CD4-positive, CD25-positive, alpha-beta regulatory T cell (primary cell): Measurements from ENCODE around the gene DNAJA3. TPM values are rescaled to one million over a fixed set of nuclear protein-coding genes. Genes with fewer than 3 reads are reported as not detected.

Experiments used
- ATAC-seq, 2 donors: fragments of 150-1000 bp; cut with Tn5 transposase; one replicate each; pipeline ENCODE4 v1.10.0; 2021; ENCODE audit warnings: low read depth in 2 of 2, moderate number of reproducible peaks in 2 of 2, moderate library complexity in 1 of 2
- DNase-seq, 3 donors: peaks; one replicate each; pipeline versions ENCODE4 v3.0.0 to v3.0.0-alpha.2; 2012 to 2022; ENCODE audit warnings: mixed read lengths in 1 of 3
- H3K27ac ChIP-seq: one replicate; pipeline ENCODE4 v1.7.0; 2013; ENCODE audit warnings: mild to moderate bottlenecking, low read length; ENCODE audit not compliant: insufficient read depth, poor library complexity, severe bottlenecking
- H3K27me3 ChIP-seq: one replicate; pipeline ENCODE4 v1.7.0; 2013; ENCODE audit warnings: low read length; ENCODE audit not compliant: control insufficient read depth, insufficient read depth
- H3K36me3 ChIP-seq: one replicate; pipeline ENCODE4 v1.7.0; 2013; ENCODE audit warnings: mild to moderate bottlenecking, low read length, moderate library complexity; ENCODE audit not compliant: control insufficient read depth, insufficient read depth
- H3K4me1 ChIP-seq: 2 replicates; pipeline ENCODE4 v1.7.0; 2013; ENCODE audit warnings: mild to moderate bottlenecking, low read length; ENCODE audit not compliant: insufficient read depth, control insufficient read depth, poor library complexity, severe bottlenecking
- H3K4me3 ChIP-seq: one replicate; pipeline ENCODE4 v1.7.0; 2013; ENCODE audit warnings: low read depth, mild to moderate bottlenecking, low read length, moderate library complexity
- H3K9me3 ChIP-seq, 2 experiments: 1 replicate in 1 of 2; 2 replicates in 1 of 2; pipeline ENCODE4 v1.7.0; 2013; ENCODE audit warnings: low read length in 2 of 2, mild to moderate bottlenecking in 1 of 2, moderate library complexity in 1 of 2; ENCODE audit not compliant: control insufficient read depth in 2 of 2
- H3K27ac Mint-ChIP-seq, 3 donors: one replicate each; pipeline ENCODE4 v1.8.0; 2020 to 2022; ENCODE audit warnings: mild to moderate bottlenecking in 3 of 3, mixed read lengths in 3 of 3, moderate library complexity in 2 of 3
- H3K27me3 Mint-ChIP-seq: one replicate; pipeline ENCODE4 v1.8.0; 2022; ENCODE audit warnings: mild to moderate bottlenecking, mixed read lengths
- H3K36me3 Mint-ChIP-seq: one replicate; pipeline ENCODE4 v1.8.0; 2020; ENCODE audit warnings: mixed read lengths
- H3K4me1 Mint-ChIP-seq, 4 donors: one replicate each; pipeline ENCODE4 v1.8.0; 2020 to 2022; ENCODE audit warnings: mixed read lengths in 4 of 4, mild to moderate bottlenecking in 1 of 4
- H3K4me3 Mint-ChIP-seq, 4 donors: one replicate each; pipeline ENCODE4 v1.8.0; 2020 to 2022; ENCODE audit warnings: mild to moderate bottlenecking in 4 of 4, mixed read lengths in 4 of 4, moderate library complexity in 3 of 4
- H3K9me3 Mint-ChIP-seq, 7 donors: one replicate each; pipeline ENCODE4 v1.8.0; 2020 to 2022; ENCODE audit warnings: mixed read lengths in 7 of 7, mild to moderate bottlenecking in 3 of 7, moderate library complexity in 2 of 7
- polyA plus RNA-seq, 4 donors: library from polyadenylated mRNA; unstranded; fragments of 300-500 nt; fragmentation: Illumina TruSeq; gene quantifications; one replicate each; pipeline ENCODE4 v1.2.3, GENCODE V29; 2021
- total RNA-seq: library from RNA; stranded (reverse); gene quantifications from one replicate; pipeline ENCODE4 v1.2.3, GENCODE V29; 2022

DNAJA3 gene
- total and polyA plus RNA-seq, 5 donors from 2014 or later = 27.0 to 49.7 (median 38.1) TPM

DNA sequence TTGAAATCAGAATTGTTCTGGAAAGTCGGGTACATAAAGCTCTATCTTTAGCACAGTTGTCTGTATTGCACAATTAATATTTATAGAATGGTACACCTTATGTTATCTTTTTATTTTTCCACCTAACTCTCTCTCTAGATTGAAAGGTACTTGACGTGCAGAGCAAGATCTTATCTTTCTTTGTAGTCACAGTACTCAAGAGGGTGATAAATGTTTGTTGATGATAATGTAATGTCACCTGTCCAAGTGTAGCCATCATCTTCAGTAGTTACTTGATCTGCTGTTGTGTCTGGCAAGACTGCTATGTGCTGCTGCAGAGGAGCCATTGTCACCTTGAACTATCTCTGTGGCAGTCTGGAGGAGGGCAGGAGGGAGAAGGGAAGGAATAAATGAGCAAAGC lies 55.9 kb downstream of the DNAJA3 start:
- ATAC-seq = no peak
- H3K9me3 Mint-ChIP-seq = no peaks in the 10 kb centered on the region
- Histone ChIP-seq H3K27ac (peak overlapping the region; percentile 55), H3K4me3 (peak overlapping the region; percentile 57), H3K27me3 (no peaks in the 10 kb centered on the region), H3K4me1 (peaks cover 35% of the 10 kb centered on the region), H3K9me3 (no peaks in the 10 kb centered on the region), H3K36me3 (peaks cover 25% of the 10 kb centered on the region)
- H3K27ac Mint-ChIP-seq = peak overlapping the region; percentile 79 to 88 (median 81)
- H3K4me1 Mint-ChIP-seq = peaks cover 29 to 63% (median 49%) of the 10 kb centered on the region in 4 donors
- H3K27me3 Mint-ChIP-seq = no peaks in the 10 kb centered on the region
- DNase-seq = no peak
- peak overlapping the region; percentile 22 to 74 (median 43) for H3K4me3 Mint-ChIP-seq
- peaks cover 26% of the 10 kb centered on the region for H3K36me3 Mint-ChIP-seq

DNA sequence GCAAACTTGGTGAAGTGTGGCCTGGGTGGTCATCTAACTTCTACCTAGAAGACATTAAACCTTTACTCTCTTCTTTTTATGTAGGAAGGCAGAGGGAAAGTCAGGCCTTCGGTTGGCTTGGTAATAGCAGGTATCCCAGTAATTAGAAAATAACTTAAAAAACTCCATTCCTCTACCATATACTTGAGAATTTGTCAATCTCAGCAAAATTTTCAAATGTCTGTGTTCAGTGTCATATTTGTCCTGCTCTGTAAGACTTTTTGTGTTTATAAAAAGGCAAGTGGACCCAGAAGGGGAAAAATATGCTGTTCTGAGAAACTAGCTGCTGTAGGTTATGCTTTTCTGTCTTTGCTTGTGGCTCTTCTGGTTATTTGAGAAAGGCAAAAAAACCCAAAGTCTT lies 56.3 kb downstream of the DNAJA3 start:
- Histone ChIP-seq H3K9me3 (no peaks in the 10 kb centered on the region), H3K36me3 (peaks cover 27% of the 10 kb centered on the region), H3K27me3 (no peaks in the 10 kb centered on the region), H3K4me3 (peak overlapping the region; percentile 57), H3K4me1 (peaks cover 35% of the 10 kb centered on the region), H3K27ac (peak overlapping the region; percentile 55)
- no peak for DNase-seq
- peaks cover 29 to 65% (median 50%) of the 10 kb centered on the region in 4 donors for H3K4me1 Mint-ChIP-seq
- H3K4me3 Mint-ChIP-seq = peak overlapping the region in 3 of 4 donors; percentile 42 to 74 (median 44)
- no peaks in the 10 kb centered on the region for H3K9me3 Mint-ChIP-seq
- no peaks in the 10 kb centered on the region for H3K27me3 Mint-ChIP-seq
- no peak for ATAC-seq
- peak overlapping the region; percentile 79 to 88 (median 81) for H3K27ac Mint-ChIP-seq
- H3K36me3 Mint-ChIP-seq = peaks cover 27% of the 10 kb centered on the region

- H3K4me1 Mint-ChIP-seq = peaks cover 26 to 80% (median 64%) of the 10 kb centered on the region in 4 donors
- peaks cover 41% of the 10 kb centered on the region for H3K36me3 Mint-ChIP-seq
- H3K36me3 ChIP-seq = peaks cover 32% of the 10 kb centered on the region
- H3K27ac ChIP-seq = peak overlapping the region; percentile 62
- no peaks in the 10 kb centered on the region for H3K27me3 Mint-ChIP-seq
- H3K4me3 ChIP-seq = no peak overlapping the region
- H3K9me3 ChIP-seq = no peaks in the 10 kb centered on the region
- DNase-seq (no peak), ATAC-seq (no peak)
- no peaks in the 10 kb centered on the region for H3K27me3 ChIP-seq
- peak overlapping the region; percentile 67 to 91 (median 90) for H3K27ac Mint-ChIP-seq
- peaks cover 57% of the 10 kb centered on the region for H3K4me1 ChIP-seq
- no peaks in the 10 kb centered on the region for H3K9me3 Mint-ChIP-seq
- peak overlapping the region in 2 of 4 donors; percentile 29 to 83 for H3K4me3 Mint-ChIP-seq
These were observed 60.6 kb downstream of the DNAJA3 start for GRCh38 chr16:4486126-4486893.

- Histone ChIP-seq H3K4me3 (peak overlapping the region; percentile 68), H3K36me3 (peaks cover 32% of the 10 kb centered on the region), H3K27me3 (no peaks in the 10 kb centered on the region), H3K9me3 (no peaks in the 10 kb centered on the region), H3K27ac (peak overlapping the region; percentile 64), H3K4me1 (peaks cover 52% of the 10 kb centered on the region)
- Mint-ChIP-seq H3K9me3 (no peaks in the 10 kb centered on the region), H3K27me3 (no peaks in the 10 kb centered on the region), H3K27ac (peak overlapping the region; percentile 90 to 98 (median 96)), H3K4me1 (peaks cover 12 to 73% (median 50%) of the 10 kb centered on the region in 4 donors), H3K4me3 (peak overlapping the region; percentile 74 to 81 (median 78)), H3K36me3 (peaks cover 32% of the 10 kb centered on the region)
- no peak for DNase-seq
- ATAC-seq = no peak
These were observed 62.4 kb downstream of the DNAJA3 start for GRCh38 chr16:4487955-4488498.

GRCh38 chr16:4488499-4488967 lies 62.9 kb downstream of the DNAJA3 start:
- Histone ChIP-seq H3K4me3 (peak overlapping the region; percentile 68), H3K27ac (peak overlapping the region; percentile 64), H3K9me3 (no peaks in the 10 kb centered on the region), H3K36me3 (peaks cover 32% of the 10 kb centered on the region), H3K4me1 (peaks cover 52% of the 10 kb centered on the region), H3K27me3 (no peaks in the 10 kb centered on the region)
- H3K27me3 Mint-ChIP-seq = no peaks in the 10 kb centered on the region
- H3K36me3 Mint-ChIP-seq = peaks cover 37% of the 10 kb centered on the region
- H3K27ac Mint-ChIP-seq = peak overlapping the region; percentile 90 to 98 (median 96)
- peaks cover 16 to 75% (median 51%) of the 10 kb centered on the region in 4 donors for H3K4me1 Mint-ChIP-seq
- peak; percentile 69 to 84 for ATAC-seq
- H3K9me3 Mint-ChIP-seq = no peaks in the 10 kb centered on the region
- peak overlapping the region; percentile 74 to 81 (median 78) for H3K4me3 Mint-ChIP-seq
- DNase-seq = peak in 2 of 3 donors; percentile 70 to 72

- Histone ChIP-seq H3K4me3 (peak overlapping the region; percentile 68), H3K9me3 (no peaks in the 10 kb centered on the region), H3K4me1 (peaks cover 52% of the 10 kb centered on the region), H3K36me3 (peaks cover 33% of the 10 kb centered on the region), H3K27ac (peak overlapping the region; percentile 64), H3K27me3 (no peaks in the 10 kb centered on the region)
- DNase-seq (no peak), ATAC-seq (no peak)
- no peaks in the 10 kb centered on the region for H3K9me3 Mint-ChIP-seq
- peak overlapping the region; percentile 90 to 98 (median 96) for H3K27ac Mint-ChIP-seq
- peaks cover 38% of the 10 kb centered on the region for H3K36me3 Mint-ChIP-seq
- peak overlapping the region; percentile 74 to 81 (median 78) for H3K4me3 Mint-ChIP-seq
- no peaks in the 10 kb centered on the region for H3K27me3 Mint-ChIP-seq
- H3K4me1 Mint-ChIP-seq = peaks cover 17 to 79% (median 54%) of the 10 kb centered on the region in 4 donors
These were observed 63.4 kb downstream of the DNAJA3 start for GRCh38 chr16:4489030-4489429.

DNA sequence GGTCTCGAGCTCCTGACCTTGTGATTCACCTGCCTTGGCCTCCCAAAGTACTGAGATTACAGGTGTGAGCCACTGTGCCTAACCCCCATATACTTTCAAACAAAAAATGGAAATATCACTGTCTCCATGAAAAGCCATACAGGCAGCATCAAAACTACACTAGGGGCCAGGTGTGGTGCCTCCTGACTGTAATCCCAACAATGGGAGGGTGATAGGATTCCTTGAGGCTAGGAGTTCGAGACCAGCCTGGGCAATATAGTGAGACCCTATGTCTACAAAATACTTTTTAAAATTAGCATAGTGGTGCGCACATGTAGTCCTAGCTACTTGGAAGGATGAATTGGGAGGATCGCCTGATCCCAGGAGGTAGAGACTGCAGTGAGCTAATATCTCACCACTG lies 66.2 kb downstream of the DNAJA3 start:
- ATAC-seq (no peak), DNase-seq (no peak)
- no peaks in the 10 kb centered on the region for H3K9me3 ChIP-seq
- H3K27me3 Mint-ChIP-seq = no peaks in the 10 kb centered on the region
- peak overlapping the region in 2 of 3 donors; percentile 36 to 98 for H3K27ac Mint-ChIP-seq
- H3K36me3 ChIP-seq = peaks cover 19% of the 10 kb centered on the region
- H3K4me1 Mint-ChIP-seq = peaks cover 25 to 88% (median 55%) of the 10 kb centered on the region in 4 donors
- peaks cover 51% of the 10 kb centered on the region for H3K4me1 ChIP-seq
- H3K4me3 Mint-ChIP-seq = no peak overlapping the region
- no peak overlapping the region for H3K4me3 ChIP-seq
- no peaks in the 10 kb centered on the region for H3K27me3 ChIP-seq
- H3K9me3 Mint-ChIP-seq = no peaks in the 10 kb centered on the region
- H3K36me3 Mint-ChIP-seq = peaks cover 24% of the 10 kb centered on the region
- no peak overlapping the region for H3K27ac ChIP-seq
